ENCODE results near the gene UBA5.

UBA5 gene

DNA sequence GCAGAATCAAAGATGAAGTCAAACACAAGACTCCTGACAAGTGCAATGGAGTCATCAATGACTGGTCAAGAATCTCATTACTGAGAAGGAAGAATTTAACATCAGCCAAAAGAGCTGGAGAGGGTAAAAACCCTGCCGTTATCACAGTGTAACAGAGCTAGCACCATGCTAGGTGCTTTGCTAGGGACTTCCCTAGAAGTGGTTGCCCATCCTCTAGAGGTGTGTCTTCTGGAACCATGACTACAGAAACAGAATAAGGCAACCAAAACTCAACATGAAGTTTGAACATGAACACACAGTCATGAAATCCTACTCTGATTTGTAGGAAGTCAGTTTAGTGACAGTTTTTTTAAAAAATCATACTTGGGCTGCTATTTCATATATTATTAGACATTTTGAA lies 10.0 kb upstream of the UBA5 start:
- DNase-seq, result no peak
- intact Hi-C loops (cut with DNase I), result no loop called here

DNA sequence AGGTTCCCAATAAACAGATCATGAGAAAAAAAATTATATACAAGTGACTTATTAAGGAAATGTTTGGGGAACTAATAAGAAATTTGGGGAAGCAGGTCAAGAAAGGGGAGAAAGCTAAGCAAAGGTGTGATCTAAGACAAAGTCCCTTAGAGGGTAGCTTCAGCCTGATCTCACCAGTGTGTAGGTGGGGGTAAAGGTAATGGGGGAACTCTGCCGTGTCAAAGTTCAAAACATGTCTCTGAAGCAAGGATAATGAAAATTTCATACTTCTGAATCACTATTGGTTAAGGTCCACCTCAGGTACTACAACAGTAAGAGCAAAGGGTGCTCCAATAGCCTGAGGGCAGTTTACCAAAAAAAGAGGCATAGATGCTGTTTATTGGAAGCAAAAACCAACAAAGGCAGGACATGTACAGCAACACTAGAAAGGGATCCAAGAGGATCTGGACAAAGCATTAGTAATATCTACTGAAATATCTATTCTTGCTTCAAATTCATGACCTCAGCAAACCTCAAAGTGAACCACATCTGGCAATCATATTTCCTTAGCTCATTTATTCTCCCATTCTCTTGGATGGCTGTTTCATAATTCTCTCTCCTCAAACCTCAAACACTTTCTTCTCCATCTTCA lies 7.4 kb upstream of the UBA5 start:
- intact Hi-C loops (cut with DNase I), result no loop called here
- DNase-seq, result no peak

- DNase-seq, result no peak
- intact Hi-C loops (cut with DNase I), result no loop called here
These were observed 5.9 kb upstream of the UBA5 start for GRCh38 chr3:132654190-132654589.

GRCh38 chr3:132654721-132655120 lies 5.4 kb upstream of the UBA5 start:
- DNase-seq, result no peak
- intact Hi-C loops (cut with DNase I), result no loop called here

GRCh38 chr3:132655471-132655870 lies 4.7 kb upstream of the UBA5 start:
- intact Hi-C loops (cut with DNase I), result no loop called here
- no peak for DNase-seq

DNA sequence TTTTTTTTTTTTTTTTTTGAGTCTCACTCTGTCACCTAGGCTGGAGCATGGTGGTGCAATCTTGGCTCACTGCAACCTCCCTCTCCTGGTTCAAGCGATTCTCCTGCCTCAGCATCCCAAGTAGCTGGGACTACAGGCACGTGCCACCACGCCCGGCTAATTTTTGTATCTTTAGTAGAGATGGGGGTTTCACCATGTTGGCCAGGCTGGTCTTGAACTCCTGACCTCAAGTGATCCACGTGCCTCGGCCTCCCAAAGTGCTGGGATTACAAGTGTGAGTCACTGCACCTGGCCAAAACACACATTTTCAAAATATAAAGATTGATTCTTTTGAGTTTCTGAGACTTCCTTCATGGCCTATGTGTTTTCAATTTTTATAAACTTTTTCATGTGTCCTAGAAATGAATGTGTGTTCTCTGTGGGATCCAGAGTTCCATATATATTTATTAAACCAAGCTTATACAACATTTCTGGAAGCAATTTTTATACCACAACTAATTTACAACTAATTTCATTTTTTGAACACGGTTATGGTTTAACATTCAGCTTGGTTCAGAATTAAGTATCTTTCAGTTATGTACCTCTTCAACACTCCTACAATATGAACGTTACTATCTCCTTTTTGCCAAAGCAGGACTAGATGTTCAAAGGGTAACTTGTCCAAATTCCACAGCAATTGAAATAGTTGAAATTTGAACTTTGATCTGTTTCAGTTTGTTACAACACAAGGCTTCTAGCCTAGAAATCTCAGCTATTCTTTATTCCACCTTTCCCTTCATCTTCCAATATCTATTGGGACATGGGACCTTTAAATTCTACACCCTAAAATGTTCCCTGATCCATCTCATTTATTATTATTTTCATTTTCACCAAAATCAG lies 2.0 kb upstream of the UBA5 start:
- intact Hi-C loops (cut with DNase I), result no loop called here
- no peak for DNase-seq

DNA sequence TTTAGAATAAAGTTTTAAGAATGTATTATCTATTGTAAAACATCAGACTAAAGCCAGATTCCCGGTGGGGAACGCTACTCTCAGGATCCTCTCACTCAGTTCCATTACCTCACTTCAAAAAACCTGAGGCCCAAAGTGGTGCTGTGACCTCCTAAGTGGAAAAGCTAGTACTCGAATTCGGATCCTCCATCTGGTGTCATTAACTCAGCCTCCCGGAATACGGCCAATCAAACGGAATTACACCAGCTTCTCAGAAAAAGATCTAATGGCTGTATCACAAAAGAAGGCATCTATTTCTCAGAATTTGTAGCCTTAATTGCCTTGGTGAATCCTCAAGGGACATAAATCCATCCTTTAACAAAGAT lies 1.1 kb upstream of the UBA5 start:
- DNase-seq, result peak in 8 of 42 donors; percentile 7 to 48 (median 20)
- intact Hi-C loops (cut with DNase I), result no loop called here

DNA sequence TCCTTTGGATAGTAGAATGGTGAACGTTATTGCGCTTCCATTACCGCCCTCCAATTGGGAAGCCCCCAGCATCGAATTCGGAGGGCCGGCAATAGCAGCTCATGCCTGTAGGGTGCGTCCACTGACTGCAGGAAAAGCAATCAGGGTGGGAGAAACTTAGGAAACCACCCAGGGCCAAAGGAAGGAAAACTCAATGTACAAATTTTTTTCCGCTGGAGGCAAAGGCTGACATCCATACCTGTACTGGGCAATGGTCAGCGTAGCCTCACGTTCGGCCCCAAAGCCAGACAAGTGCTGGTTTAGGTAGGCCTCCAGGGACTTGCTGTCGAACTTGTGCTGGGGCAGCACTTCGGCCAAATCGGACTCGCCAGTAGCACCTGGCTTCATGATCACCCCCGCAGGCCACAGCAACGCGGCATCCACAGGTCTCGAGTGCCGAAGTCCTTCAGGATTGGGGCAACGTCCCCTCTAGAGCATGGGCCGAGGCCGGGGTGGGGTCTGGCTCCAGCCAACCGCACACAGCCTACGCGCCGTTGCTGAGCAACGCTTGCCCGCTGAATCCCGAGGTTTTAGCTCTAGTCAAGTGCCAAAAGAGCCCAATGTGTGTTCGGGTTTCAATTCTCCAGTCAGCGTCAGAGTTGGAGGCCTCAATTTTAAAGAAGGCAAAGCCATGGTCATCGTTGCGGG lies 621 bp upstream of the UBA5 start, which contains the start of gene ACAD11:
Gene ACAD11 (minus strand): TSS at position 445 of the 687 bp plus-strand sequence. CDS start 58 bp downstream, at position 387.
- DNase-seq, result peak; percentile 35 to 84 (median 68)
- intact Hi-C loops (cut with DNase I), result no loop called here

- DNase-seq, result no peak
- intact Hi-C loops (cut with DNase I), result no loop called here
These were observed 612 bp downstream of the UBA5 start for GRCh38 chr3:132660811-132661070.

DNA sequence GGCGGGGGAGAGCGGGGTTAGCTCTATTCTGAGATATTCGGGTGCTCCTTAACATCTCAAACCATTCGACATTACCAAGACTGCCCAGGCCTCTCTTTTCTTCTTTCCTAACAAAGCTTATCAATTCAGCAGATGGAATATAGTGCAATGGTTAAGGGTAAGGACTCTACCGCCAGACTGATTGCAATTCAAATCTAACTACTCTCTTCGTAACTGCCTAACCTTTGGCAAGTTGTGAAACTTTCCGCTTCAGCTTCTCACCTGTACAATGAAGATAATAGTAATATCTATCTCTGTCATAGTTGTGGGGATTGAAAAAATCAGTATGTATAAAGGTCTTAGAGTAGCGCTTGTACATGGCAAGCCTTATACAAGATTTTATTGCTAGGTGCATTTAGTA lies 972 bp downstream of the UBA5 start:
- no peak for DNase-seq
- intact Hi-C loops (cut with DNase I), result no loop called here

DNA sequence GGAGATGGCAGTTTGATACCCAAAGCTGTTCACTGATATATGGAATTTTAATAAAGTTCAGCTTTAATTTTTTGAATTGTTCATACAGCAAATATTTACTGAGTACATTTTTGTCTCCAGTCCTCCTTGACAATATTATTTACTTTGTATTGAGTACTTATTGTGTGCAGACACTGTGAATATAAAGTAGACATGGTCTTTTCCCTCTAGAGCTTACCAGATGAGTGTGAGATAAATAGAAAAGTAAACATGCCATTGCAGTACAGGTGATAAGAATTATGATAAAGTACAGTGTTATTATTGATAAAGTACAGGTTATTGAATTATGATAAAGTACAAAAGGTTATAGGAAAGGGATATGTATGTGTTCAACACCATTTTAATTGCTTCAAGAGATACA lies 2.1 kb downstream of the UBA5 start:
- intact Hi-C loops (cut with DNase I), result no loop called here
- no peak for DNase-seq

DNA sequence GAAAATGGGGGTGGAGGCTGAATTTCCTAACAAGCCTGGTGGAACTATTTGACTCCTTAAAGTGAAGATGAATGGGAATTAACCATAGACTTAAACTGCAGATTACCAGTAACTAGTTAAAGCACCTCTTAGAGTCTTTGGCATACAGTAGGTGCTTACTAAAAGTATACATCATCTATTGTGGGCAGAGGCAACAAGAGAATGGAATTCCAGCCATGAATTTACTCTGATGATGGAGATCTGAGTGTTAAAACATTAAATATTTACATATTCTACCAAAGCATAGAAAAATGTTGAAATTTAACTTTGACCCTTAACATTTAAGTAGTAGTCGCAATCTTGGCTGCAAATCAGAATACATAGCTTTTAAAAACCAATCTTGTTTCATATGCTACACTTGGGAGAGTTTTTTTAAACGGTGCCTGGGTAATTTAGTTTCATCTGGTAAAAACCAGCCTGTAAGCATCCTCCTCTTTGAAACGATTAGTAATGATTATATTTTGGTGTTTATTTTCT lies 5.2 kb downstream of the UBA5 start:
- DNase-seq, result no peak
- intact Hi-C loops (cut with DNase I), result no loop called here

DNA sequence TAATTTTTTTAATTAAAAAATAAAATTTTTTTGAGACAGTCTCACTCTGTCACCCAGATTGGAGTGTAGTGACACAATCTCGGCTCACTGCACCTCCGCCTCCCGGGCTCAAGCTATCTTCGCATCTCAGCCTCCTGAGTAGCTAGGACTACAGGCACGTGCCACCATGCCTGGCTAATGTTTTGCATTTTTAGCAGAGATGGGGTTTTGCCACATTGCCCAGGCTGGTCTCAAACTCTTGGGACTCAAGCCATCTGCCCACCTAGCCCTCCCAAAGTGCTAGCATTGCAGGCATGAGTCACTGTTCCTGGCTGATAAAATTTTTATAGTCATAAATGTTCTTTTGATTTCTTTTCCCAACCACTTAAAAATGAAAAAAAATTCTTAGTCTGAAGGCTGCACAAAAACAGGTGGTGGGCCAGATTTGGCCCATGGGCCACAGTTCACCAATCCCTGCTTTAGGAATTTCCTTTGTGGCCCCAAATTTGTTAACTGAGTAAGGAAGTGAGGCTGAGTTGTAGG lies 9.2 kb downstream of the UBA5 start:
- intact Hi-C loops (cut with DNase I), result no loop called here
- peak in 1 of 42 donors; percentile 8 for DNase-seq

- DNase-seq, result no peak
- intact Hi-C loops (cut with DNase I), result no loop called here
These were observed 15.3 kb downstream of the UBA5 start for GRCh38 chr3:132675408-132675807.

- intact Hi-C loops (cut with DNase I), result no loop called here
- DNase-seq, result no peak
These were observed 19.8 kb downstream of the UBA5 start for GRCh38 chr3:132679911-132680310.

DNA sequence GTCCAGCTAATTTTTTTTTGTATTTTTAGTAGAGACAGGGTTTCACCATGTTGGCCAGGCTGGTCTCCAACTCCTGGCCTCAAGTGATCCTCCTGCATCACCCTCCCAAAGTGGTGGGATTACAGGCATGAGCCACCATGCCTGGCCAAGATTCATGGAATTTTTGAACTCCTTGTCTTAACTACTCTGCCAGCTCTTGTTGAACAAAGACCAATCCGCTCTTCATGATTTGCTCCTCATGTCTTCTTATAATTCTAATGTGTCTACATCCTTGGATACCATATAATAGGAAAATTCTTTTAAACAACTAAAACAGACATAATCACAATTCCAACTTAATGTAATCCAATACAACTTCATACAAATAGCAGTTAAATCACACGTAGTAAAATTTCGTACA lies 21.3 kb downstream of the UBA5 start:
- intact Hi-C loops (cut with DNase I), result no loop called here
- DNase-seq, result no peak

DNA sequence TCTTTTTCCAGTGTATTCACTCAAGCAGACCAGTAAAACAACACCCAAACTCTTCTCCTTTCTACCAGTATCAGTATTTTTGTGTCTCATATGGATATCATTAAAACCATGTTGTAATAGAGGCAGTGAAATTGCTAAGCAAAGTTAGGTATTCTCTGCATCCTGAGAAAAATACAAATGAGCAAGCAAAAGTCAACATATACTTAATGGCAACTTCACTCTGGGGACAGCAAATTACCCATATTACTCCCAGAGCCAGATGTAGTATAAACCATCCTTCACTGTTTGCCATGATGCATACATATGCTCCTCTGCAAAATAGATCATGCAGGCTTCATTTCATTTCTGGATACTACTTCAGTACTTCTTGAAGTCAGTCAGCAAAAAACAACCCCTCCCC lies 22.1 kb downstream of the UBA5 start:
- intact Hi-C loops (cut with DNase I), result no loop called here
- no peak for DNase-seq

- intact Hi-C loops (cut with DNase I), result no loop called here
- no peak for DNase-seq
These were observed 29.9 kb downstream of the UBA5 start for GRCh38 chr3:132690040-132690439.

DNA sequence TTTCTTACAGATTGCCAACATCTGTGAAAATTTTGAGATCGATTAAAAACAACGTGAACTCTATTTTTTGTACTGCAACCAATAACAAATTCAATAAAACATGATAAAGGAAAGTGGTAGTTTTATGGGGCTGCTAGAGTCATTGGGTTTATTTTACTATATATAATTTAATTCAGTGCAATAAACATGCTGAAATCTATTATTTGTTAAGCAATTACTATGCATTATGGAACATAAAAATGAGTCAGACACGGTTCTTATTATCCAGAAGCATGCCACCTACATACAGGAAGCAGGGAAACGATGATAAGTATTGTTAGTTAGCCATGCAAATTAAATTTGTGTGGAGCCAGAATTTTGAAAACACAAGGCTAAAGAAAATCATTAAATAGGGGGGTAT lies 34.9 kb downstream of the UBA5 start:
- intact Hi-C loops (cut with DNase I), result no loop called here
- DNase-seq, result no peak

DNA sequence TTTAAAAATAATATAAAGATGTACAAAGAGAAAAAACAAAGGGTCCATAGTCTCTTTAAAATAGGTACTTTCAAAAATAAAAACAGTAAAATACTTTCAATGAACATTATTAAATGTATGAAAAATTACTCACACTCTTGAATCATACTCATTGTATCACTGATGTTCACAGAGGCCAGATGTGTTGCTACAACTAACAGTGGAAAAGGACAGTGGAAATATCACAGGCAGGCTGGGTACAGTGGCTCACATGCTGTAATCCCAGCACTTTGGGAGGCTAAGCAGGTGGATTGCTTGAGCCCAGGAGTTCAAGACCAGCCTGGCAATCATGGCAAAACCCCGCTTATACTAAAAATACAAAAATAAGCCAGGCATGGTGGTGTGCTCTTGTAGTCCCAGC lies 35.3 kb downstream of the UBA5 start:
- intact Hi-C loops (cut with DNase I), result no loop called here
- no peak for DNase-seq
